Sigmoid colon (tissue), 7 donors: ENCODE data around the gene SLC9A3. TPM values are rescaled to one million over a fixed set of nuclear protein-coding genes. Genes with fewer than 3 reads are reported as not detected.
A peak's percentile ranks its signal among the peaks of the same experiment; 100 is the strongest.

ENCODE experiments used
- DNase-seq: peaks from one replicate; pipeline ENCODE4 v3.0.0-alpha.2; 2019
- H3K27ac ChIP-seq, 4 donors: fragments of 200-600 bp; sonication (generic); one replicate each; pipeline ENCODE4 v1.5.1; 2016 to 2019; ENCODE audit warnings: mild to moderate bottlenecking in 1 of 4
- H3K27me3 ChIP-seq, 3 donors: fragments of 200-600 bp; sonication (generic); one replicate each; pipeline ENCODE4 v1.5.1; 2019; ENCODE audit warnings: mild to moderate bottlenecking in 1 of 3
- H3K36me3 ChIP-seq, 4 donors: fragments of 200-600 bp; sonication (generic); one replicate each; pipeline ENCODE4 v1.5.1; 2016 to 2019
- H3K4me1 ChIP-seq, 4 donors: fragments of 200-600 bp; sonication (generic); one replicate each; pipeline ENCODE4 v1.5.1; 2017 to 2019
- H3K4me3 ChIP-seq, 4 donors: fragments of 200-600 bp; sonication (generic); one replicate each; pipeline ENCODE4 v1.5.1; 2017 to 2019; ENCODE audit warnings: mild to moderate bottlenecking in 2 of 4, moderate library complexity in 1 of 4
- H3K9me3 ChIP-seq, 4 donors: fragments of 200-600 bp in 3 of 4; sonication (generic) in 3 of 4; one replicate each; pipeline versions ENCODE4 v1.5.1 to v1.6.1; 2013 to 2019
- CTCF ChIP-seq, 4 experiments: fragments of 450-650 bp in 3 of 4; fragments of 200-600 bp in 1 of 4; IDR thresholded peaks; one replicate each; pipeline ENCODE4 v1.5.1; 2016 to 2019; ENCODE audit warnings: antibody characterized with exemption in 4 of 4, mild to moderate bottlenecking in 3 of 4, moderate library complexity in 2 of 4
- EP300 ChIP-seq, 4 donors: sonication (generic); formaldehyde crosslinking; IDR thresholded peaks; one replicate each; pipeline ENCODE4 v1.6.1; 2017; ENCODE audit warnings: antibody characterized with exemption in 4 of 4
- POLR2A ChIP-seq, 2 donors: fragments of 450-650 bp; IDR thresholded peaks; one replicate each; pipeline ENCODE4 v1.6.1; 2016; ENCODE audit warnings: antibody characterized with exemption in 2 of 2, mild to moderate bottlenecking in 2 of 2, moderate library complexity in 2 of 2
- POLR2AphosphoS5 ChIP-seq, 4 donors: sonication (generic); formaldehyde crosslinking; IDR thresholded peaks; one replicate each; pipeline ENCODE4 v1.6.1; 2017; ENCODE audit warnings: antibody characterized with exemption in 4 of 4
- WGBS, 2 donors: extraction: QIAGEN DNeasy Blood & Tissue Kit; methylation state at CpG; one replicate each; pipeline ENCODE4 v1.1.7; 2013; 5-methylcytosine and 5-hydroxymethylcytosine counted together
- intact Hi-C: fragments of 100-400 bp; cut with DNase I; formaldehyde crosslinking; loops from one replicate; pipeline ENCODE4 v1.15.1; 2023
- polyA plus RNA-seq, 3 donors: library from polyadenylated mRNA; stranded (reverse); fragments of 200-250 nt; gene quantifications; one replicate each; pipeline ENCODE4 v1.2.3, GENCODE V29; 2013
- total RNA-seq, 4 donors: library from RNA; depleted of rRNA; stranded (reverse); fragments of >200 nt; gene quantifications; one replicate each; pipeline ENCODE4 v1.1.0, GENCODE V29; 2016
- donor health status: healthy with polysubstance abuse.
- donor health status: Bipolar disorder and iron deficiency.
- donor health status: healthy.

Gene SLC9A3
- total RNA-seq, result 1 to 10 TPM in 3 of 4 donors, under 1 TPM in 1; 0.83 to 2.5 (median 2.4) TPM
- 10 to 100 TPM; 12.0 to 51.3 (median 19.9) TPM for polyA plus RNA-seq

GRCh38 chr5:524234-524972, at the start of gene SLC9A3:
Gene SLC9A3, minus strand, starts transcription at chr5:524449.
- intact Hi-C loops, result no loop called here
- Histone ChIP-seq H3K4me3 (peak within 1 kb of the TSS in 3 of 4 donors; percentile 16 to 25 (median 24)), H3K4me1 (peaks cover 0 to 37% (median 19%) of the 10 kb centered on the region in 4 donors), H3K36me3 (no peaks in the 10 kb centered on the region), H3K9me3 (no peaks in the 10 kb centered on the region), H3K27ac (no peak within 1 kb of the TSS), H3K27me3 (peaks cover 35 to 99% (median 89%) of the 10 kb centered on the region in 3 donors)
- no peak for DNase-seq
- TF ChIP-seq POLR2A (IDR thresholded peaks at IDR 0.05) (no peak), CTCF (IDR thresholded peaks at IDR 0.05) (no peak), EP300 (IDR thresholded peaks at IDR 0.05) (no peak), POLR2AphosphoS5 (IDR thresholded peaks at IDR 0.05) (no peak)
- WGBS, 2 donors, result 3 to 6% methylated on average over 89 of the region's 89 CpGs

DNA sequence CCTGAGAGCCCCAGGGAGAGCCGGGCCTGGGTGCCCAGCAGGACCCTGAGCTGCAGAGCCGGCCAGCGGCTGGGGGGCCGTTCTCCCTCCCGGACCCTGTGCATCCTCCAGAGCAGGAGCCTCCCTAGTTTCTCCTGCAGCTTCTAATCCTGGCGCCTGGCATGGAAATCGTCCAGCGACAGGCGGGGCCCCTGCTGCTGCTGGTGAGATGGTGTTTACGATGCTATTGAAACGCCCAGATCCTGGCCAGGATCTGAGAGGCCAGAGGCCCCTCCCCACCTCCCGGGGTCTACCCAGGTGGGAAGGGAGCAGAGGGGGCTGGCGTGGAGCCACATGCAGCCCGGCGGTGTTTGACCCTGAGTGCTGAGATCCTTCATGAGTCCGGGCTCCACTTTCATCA, 49.7 kb upstream of the SLC9A3 start:
- no peaks in the 10 kb centered on the region for H3K4me1 ChIP-seq
- WGBS, 2 donors, result 21 to 41% methylated on average over 16 of the region's 16 CpGs
- peaks cover 0 to 56% (median 8%) of the 10 kb centered on the region in 3 donors for H3K27me3 ChIP-seq
- peak; percentile 57 for DNase-seq
- H3K27ac ChIP-seq, result no peak overlapping the region
- H3K9me3 ChIP-seq, result peaks cover 3 to 21% (median 11%) of the 10 kb centered on the region in 4 donors
- H3K4me3 ChIP-seq, result no peak overlapping the region
- no peak for TF ChIP-seq POLR2A (IDR thresholded peaks at IDR 0.05)
- no peak for TF ChIP-seq POLR2AphosphoS5 (IDR thresholded peaks at IDR 0.05)
- no peak for TF ChIP-seq EP300 (IDR thresholded peaks at IDR 0.05)
- no peak for TF ChIP-seq CTCF (IDR thresholded peaks at IDR 0.05)
- intact Hi-C loops, result no loop called here
- H3K36me3 ChIP-seq, result no peaks in the 10 kb centered on the region

GRCh38 chr5:573206-573605, 49.0 kb upstream of the SLC9A3 start:
- Histone ChIP-seq H3K4me3 (no peak overlapping the region), H3K27me3 (peaks cover 4 to 57% (median 8%) of the 10 kb centered on the region in 3 donors), H3K4me1 (no peaks in the 10 kb centered on the region), H3K27ac (no peak overlapping the region), H3K36me3 (no peaks in the 10 kb centered on the region), H3K9me3 (peaks cover 2 to 21% (median 11%) of the 10 kb centered on the region in 4 donors)
- peak; percentile 14 for DNase-seq
- 95% methylated on average over 12 of the region's 12 CpGs for WGBS, 2 donors
- intact Hi-C loops, result no loop called here
- no peak for TF ChIP-seq POLR2AphosphoS5 (IDR thresholded peaks at IDR 0.05)
- TF ChIP-seq POLR2A (IDR thresholded peaks at IDR 0.05), result no peak
- TF ChIP-seq CTCF (IDR thresholded peaks at IDR 0.05), result no peak
- TF ChIP-seq EP300 (IDR thresholded peaks at IDR 0.05), result no peak

GRCh38 chr5:572398-573019, 48.3 kb upstream of the SLC9A3 start:
- no peak for TF ChIP-seq EP300 (IDR thresholded peaks at IDR 0.05)
- TF ChIP-seq POLR2AphosphoS5 (IDR thresholded peaks at IDR 0.05), result no peak
- no peak overlapping the region for H3K4me3 ChIP-seq
- no peak overlapping the region for H3K27ac ChIP-seq
- peaks cover 5 to 61% (median 8%) of the 10 kb centered on the region in 3 donors for H3K27me3 ChIP-seq
- WGBS, 2 donors, result 65 to 71% methylated on average over 14 of the region's 14 CpGs
- peak; percentile 18 for DNase-seq
- no peaks in the 10 kb centered on the region for H3K4me1 ChIP-seq
- peaks cover 0 to 20% (median 11%) of the 10 kb centered on the region in 4 donors for H3K9me3 ChIP-seq
- intact Hi-C loops, result no loop called here
- no peaks in the 10 kb centered on the region for H3K36me3 ChIP-seq

GRCh38 chr5:571791-572190, 47.5 kb upstream of the SLC9A3 start:
- Histone ChIP-seq H3K4me1 (no peaks in the 10 kb centered on the region), H3K4me3 (no peak overlapping the region), H3K27me3 (peaks cover 5 to 63% (median 12%) of the 10 kb centered on the region in 3 donors), H3K27ac (no peak overlapping the region), H3K36me3 (no peaks in the 10 kb centered on the region), H3K9me3 (peaks cover 0 to 13% (median 8%) of the 10 kb centered on the region in 4 donors)
- intact Hi-C loops, result no loop called here
- peak; percentile 39 for DNase-seq
- 84 to 93% methylated on average over 13 of the region's 13 CpGs for WGBS, 2 donors
- TF ChIP-seq CTCF (IDR thresholded peaks at IDR 0.05), result no peak
- TF ChIP-seq POLR2AphosphoS5 (IDR thresholded peaks at IDR 0.05), result no peak
- no peak for TF ChIP-seq EP300 (IDR thresholded peaks at IDR 0.05)
- TF ChIP-seq POLR2A (IDR thresholded peaks at IDR 0.05), result no peak
